HCT116 (cell line): ENCODE measurements around the gene SMYD3.

Source experiments
- CTCF ChIP-seq, 3 experiments: fragments of 200-600 bp in 1 of 3; sonication (generic) in 1 of 3; IDR thresholded peaks in 2 of 3; conservative IDR thresholded peaks in 1 of 3; 2 replicates each; pipeline ENCODE4 v1.5.1; 2012 to 2017; ENCODE audit warnings: low read depth in 2 of 3, low read length in 2 of 3, antibody characterized with exemption in 1 of 3, borderline replicate concordance in 1 of 3, control low read depth in 1 of 3, mild to moderate bottlenecking in 1 of 3, mixed read lengths in 1 of 3, mixed run types in 1 of 3, moderate library complexity in 1 of 3; ENCODE audit not compliant: insufficient read depth in 1 of 3
- EZH2 ChIP-seq: fragments of 200-600 bp; sonication (generic); IDR thresholded peaks from 2 replicates; pipeline ENCODE4 v1.6.1; 2017; ENCODE audit warnings: antibody characterized with exemption, mixed run types
- POLR2A ChIP-seq: IDR thresholded peaks from 2 replicates; pipeline ENCODE4 v1.7.0; 2011; ENCODE audit warnings: borderline replicate concordance; ENCODE audit not compliant: insufficient read depth, insufficient read length; ENCODE audit errors: extremely low read depth

DNA sequence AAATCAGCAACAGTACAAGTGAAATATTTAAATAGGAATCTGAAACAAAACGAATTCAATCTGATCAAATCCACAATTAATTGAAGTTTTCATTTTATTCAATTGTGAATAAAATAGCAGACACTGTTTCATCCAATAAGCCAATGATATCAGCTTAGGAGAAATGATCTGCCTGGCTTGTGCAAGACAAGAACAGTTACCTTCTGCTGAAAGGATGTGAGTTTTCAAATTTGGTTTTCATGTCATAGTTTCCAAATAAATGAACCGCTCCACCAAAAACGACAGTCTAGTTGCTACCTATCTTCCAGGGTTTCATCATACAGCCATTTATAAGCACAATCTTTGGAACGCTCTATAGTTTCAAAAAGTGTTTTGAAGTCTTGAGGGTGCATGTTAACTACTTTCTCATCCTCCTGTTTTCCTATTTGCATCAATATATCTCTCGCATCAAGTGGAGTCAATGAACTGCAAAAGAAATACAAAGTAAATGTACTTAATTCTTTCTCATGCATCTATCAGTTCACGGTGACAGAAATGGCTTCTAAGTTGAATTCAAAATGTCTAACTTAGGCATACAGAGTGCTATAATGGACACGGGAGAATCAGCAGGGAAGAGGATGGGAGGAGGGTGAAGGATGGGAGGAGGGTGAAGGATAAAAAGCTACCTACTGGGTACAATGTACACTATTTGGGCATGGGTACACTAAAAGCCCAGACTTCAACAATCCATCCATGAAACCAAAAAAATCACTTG lies 33.8 kb upstream of the SMYD3 start:
- TF ChIP-seq EZH2 (no peak), POLR2A (no peak), CTCF (IDR thresholded peaks at IDR 0.05 in 2 of 3, conservative IDR thresholded peaks at IDR 0.05 in 1 of 3; ENCODE audit: borderline replicate concordance in 1 of 3, insufficient read depth in 1 of 3, low read depth in 2 of 3, low read length in 2 of 3) (no peak)
